H1 (cell line): Measurements from ENCODE around the gene SLC35B2. TPM values are rescaled to one million over a fixed set of nuclear protein-coding genes. Genes with fewer than 3 reads are reported as not detected.

Experiments used
- CTCF ChIA-PET: fragments of 300-600 bp; sonication (Branson Sonifier 250); formaldehyde crosslinking; loops from one replicate; lab custom pipeline; 2021; ENCODE audit not compliant: partially characterized antibody; lab: Charles Lee
- POLR2A ChIA-PET: fragments of 300-600 bp; sonication (Branson Sonifier 250); formaldehyde crosslinking; loops from one replicate; lab custom pipeline; 2021; ENCODE audit warnings: inconsistent platforms; ENCODE audit not compliant: partially characterized antibody; lab: Charles Lee
- DNase-seq, 2 experiments: peaks; one replicate each; pipeline versions ENCODE4 v3.0.0 to v3.0.0-alpha.2; 2010 to 2022; ENCODE audit warnings: low spot score in 2 of 2, low read depth in 1 of 2, mixed read lengths in 1 of 2
- FAIRE-seq: peaks from 2 replicates; lab custom pipeline; 2011; peaks lifted over from hg19 to GRCh38; lab: Jason Lieb, UNC
- H2AFZ ChIP-seq: 2 replicates; pipeline ENCODE4 v1.8.1; 2012; ENCODE audit warnings: low read length, inconsistent platforms
- H2AK5ac ChIP-seq: 2 replicates; pipeline ENCODE4 v1.6.1; 2013; ENCODE audit warnings: low read depth, low read length
- H2BK120ac ChIP-seq: replicated peaks from 2 replicates; pipeline ENCODE3; 2013; ENCODE audit warnings: low read depth, low read length, inconsistent platforms
- H2BK12ac ChIP-seq: 2 replicates; pipeline ENCODE4 v1.6.1; 2013; ENCODE audit warnings: low read depth, low read length
- H2BK15ac ChIP-seq: 2 replicates; pipeline ENCODE4 v1.6.1; 2013; ENCODE audit warnings: low read length
- H2BK20ac ChIP-seq: 2 replicates; pipeline ENCODE4 v1.6.1; 2013; ENCODE audit warnings: low read length
- H2BK5ac ChIP-seq: 2 replicates; pipeline ENCODE4 v1.6.1; 2013; ENCODE audit warnings: low read depth, low read length
- H3K14ac ChIP-seq: 2 replicates; pipeline ENCODE4 v1.6.1; 2013; ENCODE audit warnings: inconsistent platforms; ENCODE audit not compliant: insufficient read length
- H3K18ac ChIP-seq: 2 replicates; pipeline ENCODE4 v1.6.1; 2013; ENCODE audit warnings: low read length; ENCODE audit errors: extremely low read depth
- H3K23ac ChIP-seq: 2 replicates; pipeline ENCODE4 v1.6.1; 2013; ENCODE audit warnings: inconsistent platforms; ENCODE audit not compliant: insufficient read length
- H3K23me2 ChIP-seq: 2 replicates; pipeline ENCODE4 v1.6.1; 2013; ENCODE audit warnings: low read depth, low read length
- H3K27ac ChIP-seq: 2 replicates; pipeline ENCODE4 v1.6.1; 2011; ENCODE audit warnings: low read depth, low read length, inconsistent platforms
- H3K27me3 ChIP-seq, 4 experiments: replicated peaks in 1 of 4; 1 replicate in 1 of 4; 2 replicates in 3 of 4; pipeline versions ENCODE4 v1.6.1 to v1.8.1; 2011 to 2013; ENCODE audit warnings: low read length in 3 of 4, mild to moderate bottlenecking in 3 of 4, inconsistent platforms in 2 of 4, mixed read lengths in 2 of 4, moderate library complexity in 1 of 4; ENCODE audit not compliant: control insufficient read depth in 3 of 4, insufficient read depth in 3 of 4; ENCODE audit errors: extremely low read depth in 1 of 4
- H3K36me3 ChIP-seq, 4 experiments: 2 replicates each; pipeline versions ENCODE4 v1.6.1 to v1.8.1; 2011 to 2013; ENCODE audit warnings: mild to moderate bottlenecking in 4 of 4, low read length in 3 of 4, moderate library complexity in 2 of 4, control low read depth in 1 of 4, inconsistent platforms in 1 of 4; ENCODE audit not compliant: insufficient read depth in 4 of 4, control insufficient read depth in 2 of 4
- H3K4ac ChIP-seq: replicated peaks from 2 replicates; pipeline ENCODE3; 2013; ENCODE audit warnings: low read length, low read depth, mixed read lengths, inconsistent platforms; ENCODE audit not compliant: insufficient read length
- H3K4me1 ChIP-seq, 4 experiments: replicated peaks in 1 of 4; 1 replicate in 1 of 4; 2 replicates in 3 of 4; pipeline versions ENCODE4 v1.6.1 to v1.8.1; 2011 to 2013; ENCODE audit warnings: low read length in 3 of 4, inconsistent platforms in 2 of 4, mixed read lengths in 1 of 4; ENCODE audit not compliant: insufficient read depth in 4 of 4, control insufficient read depth in 3 of 4
- H3K4me2 ChIP-seq, 2 experiments: 2 replicates each; pipeline versions ENCODE4 v1.6.1 to v1.8.1; 2011 to 2013; ENCODE audit warnings: low read depth in 2 of 2, low read length in 2 of 2, control low read depth in 1 of 2, inconsistent platforms in 1 of 2, mild to moderate bottlenecking in 1 of 2; ENCODE audit not compliant: insufficient read depth in 1 of 2
- H3K4me3 ChIP-seq, 4 experiments: fragments of 200-600, 300-600 bp in 1 of 4; sonication (generic), shearing (Covaris generic), sonication (Bioruptor Twin) in 1 of 4; 2 replicates each; pipeline versions ENCODE4 v1.5.1 to v1.8.1; 2011 to 2016; ENCODE audit warnings: low read length in 4 of 4, low read depth in 3 of 4, control low read depth in 2 of 4, inconsistent platforms in 2 of 4, mild to moderate bottlenecking in 2 of 4, mixed read lengths in 1 of 4, moderate library complexity in 1 of 4; ENCODE audit not compliant: insufficient read depth in 2 of 4; ENCODE audit errors: extremely low read depth in 1 of 4
- H3K56ac ChIP-seq: replicated peaks from 2 replicates; pipeline ENCODE3; 2013; ENCODE audit warnings: low read depth, mild to moderate bottlenecking, mixed read lengths, low read length, inconsistent platforms; ENCODE audit not compliant: insufficient read length
- H3K79me1 ChIP-seq: 2 replicates; pipeline ENCODE4 v1.6.1; 2013; ENCODE audit warnings: low read depth, low read length, control low read depth
- H3K79me2 ChIP-seq, 2 experiments: 2 replicates each; pipeline versions ENCODE4 v1.6.1 to v1.8.1; 2012 to 2013; ENCODE audit warnings: low read length in 2 of 2, mild to moderate bottlenecking in 2 of 2, inconsistent platforms in 1 of 2; ENCODE audit not compliant: insufficient read depth in 2 of 2, control insufficient read depth in 1 of 2
- H3K9ac ChIP-seq, 4 experiments: replicated peaks in 1 of 4; 1 replicate in 1 of 4; 2 replicates in 3 of 4; pipeline versions ENCODE4 v1.6.1 to v1.8.1; 2011 to 2013; ENCODE audit warnings: low read depth in 3 of 4, low read length in 3 of 4, control low read depth in 2 of 4, mild to moderate bottlenecking in 2 of 4, moderate library complexity in 2 of 4, inconsistent platforms in 1 of 4; ENCODE audit errors: extremely low read depth in 1 of 4
- H3K9me3 ChIP-seq, 2 experiments: 2 replicates each; pipeline versions ENCODE4 v1.6.1 to v1.8.1; 2012 to 2013; ENCODE audit warnings: mild to moderate bottlenecking in 2 of 2, moderate library complexity in 2 of 2, control low read depth in 1 of 2, inconsistent platforms in 1 of 2, low read depth in 1 of 2, low read length in 1 of 2, mixed read lengths in 1 of 2; ENCODE audit not compliant: insufficient read depth in 2 of 2
- H4K20me1 ChIP-seq, 2 experiments: replicated peaks in 1 of 2; 2 replicates each; pipeline versions ENCODE3 to v1.8.1; 2011 to 2013; ENCODE audit warnings: inconsistent platforms in 2 of 2, low read length in 2 of 2, mild to moderate bottlenecking in 1 of 2; ENCODE audit not compliant: insufficient read depth in 2 of 2, control insufficient read depth in 1 of 2
- H4K5ac ChIP-seq: 2 replicates; pipeline ENCODE4 v1.6.1; 2013; ENCODE audit warnings: low read length, low read depth, mixed read lengths, inconsistent platforms; ENCODE audit not compliant: insufficient read length
- H4K8ac ChIP-seq: 2 replicates; pipeline ENCODE4 v1.8.0; 2013; ENCODE audit warnings: mild to moderate bottlenecking, moderate library complexity, low read length, inconsistent platforms; ENCODE audit not compliant: insufficient read depth; ENCODE audit errors: extremely low read depth
- H4K91ac ChIP-seq: replicated peaks from 2 replicates; pipeline ENCODE3; 2013; ENCODE audit warnings: low read length, mixed read lengths, inconsistent platforms; ENCODE audit not compliant: insufficient read length
- GABPA ChIP-seq: IDR thresholded peaks from 2 replicates; pipeline ENCODE4 v1.6.1; 2011; ENCODE audit warnings: mild to moderate bottlenecking, low read length, moderate library complexity, borderline replicate concordance; ENCODE audit not compliant: insufficient read depth
- GTF2F1 ChIP-seq: IDR thresholded peaks from 2 replicates; pipeline ENCODE4 v1.6.1; 2012; ENCODE audit warnings: low read depth, low read length, improper control_type of control experiment, borderline replicate concordance
- HDAC2 ChIP-seq, 2 experiments: fragments of 300-600 bp in 1 of 2; sonication (generic) in 1 of 2; IDR thresholded peaks; 2 replicates each; pipeline ENCODE4 v1.6.1; 2011 to 2012; ENCODE audit warnings: low read depth in 2 of 2, low read length in 2 of 2, mild to moderate bottlenecking in 2 of 2, moderate library complexity in 2 of 2, borderline replicate concordance in 1 of 2, inconsistent platforms in 1 of 2
- JUND ChIP-seq: IDR thresholded peaks from 2 replicates; pipeline ENCODE4 v1.6.1; 2011; ENCODE audit warnings: mild to moderate bottlenecking, improper control_type of control experiment, low read length
- KDM1A ChIP-seq: fragments of 200-600, 300-600 bp; sonication (generic); IDR thresholded peaks from 2 replicates; pipeline ENCODE4 v1.7.1; 2016; ENCODE audit warnings: mild to moderate bottlenecking, low read length, borderline replicate concordance
- NANOG ChIP-seq: IDR thresholded peaks from 2 replicates; pipeline ENCODE4 v1.6.1; 2011; ENCODE audit warnings: low read length, low read depth, mild to moderate bottlenecking, inconsistent platforms; ENCODE audit not compliant: insufficient read depth, poor library complexity, severe bottlenecking
- TCF12 ChIP-seq: IDR thresholded peaks from 2 replicates; pipeline ENCODE4 v1.6.1; 2011; ENCODE audit warnings: low read depth, mild to moderate bottlenecking, low read length
- WGBS, 2 experiments: shearing (Covaris generic) in 1 of 2; methylation state at CpG; one replicate each; pipeline versions ENCODE4 v1.1.6 to v1.1.7; 2013 to 2015; ENCODE audit warnings: low lambda C conversion rate in 2 of 2, mixed read lengths in 2 of 2, inconsistent platforms in 1 of 2, low coverage in 1 of 2, missing lambda C conversion rate in 1 of 2; ENCODE audit not compliant: insufficient replicate concordance in 2 of 2, insufficient coverage in 1 of 2, insufficient read length in 1 of 2; ENCODE audit errors: extremely low coverage in 1 of 2, missing lambda C conversion rate in 1 of 2; 5-methylcytosine and 5-hydroxymethylcytosine counted together
- polyA plus RNA-seq, 7 experiments: library from polyadenylated mRNA; depleted of rRNA in 3 of 7; stranded (reverse) in 5 of 7; unstranded in 2 of 7; fragments of >200 nt in 5 of 7; fragments of 200-250 nt in 2 of 7; gene quantifications; 1 replicate in 5 of 7; 2 replicates in 1 of 7; 4 replicates in 1 of 7; pipeline versions ENCODE4 v1.2.1 to v1.2.3, GENCODE V29; 2011 to 2013; ENCODE audit warnings: missing spikeins in 2 of 7, mixed read lengths in 2 of 7
- total RNA-seq: library from RNA; stranded (reverse); fragmentation: NEBNext Ultra II Directional; extraction: Animal tissue kit (Norgen Biotek cat#: 25700); gene quantifications from 2 replicates; pipeline ENCODE4 v1.2.1, GENCODE V29; 2021
- TF ChIP-seq, protein P1 (sequence below): IDR thresholded peaks from 2 replicates; pipeline ENCODE4 v1.6.1; 2011; ENCODE audit warnings: low read length, improper control_type of control experiment
- TF ChIP-seq, protein P2 (sequence below): IDR thresholded peaks from 2 replicates; pipeline ENCODE4 v1.6.1; 2012; ENCODE audit warnings: low read length, inconsistent platforms

Gene SLC35B2
- total and polyA plus RNA-seq, 2 of the 8 experiments (the other 6 are each of a cell fraction or from before 2014, with no cell fraction given) = 29.5 to 65.0 TPM

DNA sequence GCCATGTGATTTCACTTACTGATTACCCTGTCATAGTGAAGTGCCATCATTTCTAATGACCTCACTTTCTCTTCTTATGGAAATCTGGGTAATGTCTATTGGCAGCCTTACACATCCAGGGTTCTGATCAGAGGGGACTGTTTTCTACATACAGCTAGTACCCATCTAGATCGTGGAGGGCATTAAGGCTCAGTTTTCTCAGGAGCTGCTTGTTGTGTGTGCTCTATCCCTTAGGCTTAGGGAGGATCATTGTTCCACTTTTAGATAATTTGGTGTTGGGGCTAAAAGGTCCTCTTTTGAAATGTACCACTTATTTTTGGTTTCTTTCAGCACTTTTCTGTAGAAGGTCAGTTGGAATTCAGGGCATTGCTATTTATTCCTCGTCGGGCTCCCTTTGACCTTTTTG is 6.6 kb downstream of the SLC35B2 start:
- Histone ChIP-seq H3K4me1 (peaks cover 3 to 15% (median 8%) of the 10 kb centered on the region in 4 experiments), H3K36me3 (peaks cover 54 to 79% (median 68%) of the 10 kb centered on the region in 4 experiments), H2AK5ac (no peak overlapping the region), H3K14ac (no peak overlapping the region), H3K4ac (no peak overlapping the region), H3K23me2 (peaks cover 7% of the 10 kb centered on the region), H4K5ac (no peak overlapping the region), H2BK120ac (no peak overlapping the region), H3K18ac (no peak overlapping the region), H2BK15ac (no peak overlapping the region), H2BK12ac (no peak overlapping the region), H3K27me3 (no peaks in the 10 kb centered on the region), H2AFZ (no peak overlapping the region), H4K8ac (no peak overlapping the region), H3K9ac (no peak overlapping the region), H3K56ac (no peak overlapping the region), H3K4me2 (0 out of 4 replicates have a peak overlapping the region, but pooled peaks of 1 of the 2 experiments have one; percentile 12), H3K27ac (no peak overlapping the region), H4K20me1 (peaks cover 37 to 46% of the 10 kb centered on the region in 2 experiments), H3K23ac (no peak overlapping the region), H3K4me3 (no peak overlapping the region), H3K9me3 (no peaks in the 10 kb centered on the region), H2BK5ac (no peak overlapping the region), H3K79me2 (peaks cover 27 to 58% of the 10 kb centered on the region in 2 experiments), H4K91ac (no peak overlapping the region), H3K79me1 (no peaks in the 10 kb centered on the region; the same call in 1 of the 2 replicates), H2BK20ac (no peak overlapping the region)
- no peak for FAIRE-seq
- CTCF ChIA-PET = interaction anchor here (1.1 to 2.4 kb wide), 4 partner anchors 16 to 156 kb away, joined by 3 to 19 read pairs (median 5); no protein-coding TSS in a partner anchor
- WGBS, 2 experiments = 93% methylated on average over 3 of the region's 3 CpGs; no CpG with 5 or more reads in 1 of the 2 experiments
- DNase-seq = no peak
- POLR2A ChIA-PET = interaction anchor here (0.8 to 15.1 kb wide), 12 partner anchors 10 to 135 kb away, joined by 3 to 581 read pairs (median 6); partner anchors contain the start of genes HSP90AB1, NFKBIE, SLC29A1 and TMEM151B
- TF ChIP-seq TCF12 (no peak), KDM1A (no peak), NANOG (no peak), GABPA (no peak), JUND (no peak), HDAC2 (IDR thresholded peaks at IDR 0.05; ENCODE audit: borderline replicate concordance in 1 of 2, low read depth in 2 of 2, low read length in 2 of 2) (no peak), GTF2F1 (no peak)
- TF ChIP-seq, protein P1, sequence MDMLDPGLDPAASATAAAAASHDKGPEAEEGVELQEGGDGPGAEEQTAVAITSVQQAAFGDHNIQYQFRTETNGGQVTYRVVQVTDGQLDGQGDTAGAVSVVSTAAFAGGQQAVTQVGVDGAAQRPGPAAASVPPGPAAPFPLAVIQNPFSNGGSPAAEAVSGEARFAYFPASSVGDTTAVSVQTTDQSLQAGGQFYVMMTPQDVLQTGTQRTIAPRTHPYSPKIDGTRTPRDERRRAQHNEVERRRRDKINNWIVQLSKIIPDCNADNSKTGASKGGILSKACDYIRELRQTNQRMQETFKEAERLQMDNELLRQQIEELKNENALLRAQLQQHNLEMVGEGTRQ = no peak
- TF ChIP-seq, protein P2, sequence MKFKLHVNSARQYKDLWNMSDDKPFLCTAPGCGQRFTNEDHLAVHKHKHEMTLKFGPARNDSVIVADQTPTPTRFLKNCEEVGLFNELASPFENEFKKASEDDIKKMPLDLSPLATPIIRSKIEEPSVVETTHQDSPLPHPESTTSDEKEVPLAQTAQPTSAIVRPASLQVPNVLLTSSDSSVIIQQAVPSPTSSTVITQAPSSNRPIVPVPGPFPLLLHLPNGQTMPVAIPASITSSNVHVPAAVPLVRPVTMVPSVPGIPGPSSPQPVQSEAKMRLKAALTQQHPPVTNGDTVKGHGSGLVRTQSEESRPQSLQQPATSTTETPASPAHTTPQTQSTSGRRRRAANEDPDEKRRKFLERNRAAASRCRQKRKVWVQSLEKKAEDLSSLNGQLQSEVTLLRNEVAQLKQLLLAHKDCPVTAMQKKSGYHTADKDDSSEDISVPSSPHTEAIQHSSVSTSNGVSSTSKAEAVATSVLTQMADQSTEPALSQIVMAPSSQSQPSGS = 0 out of 2 replicates have a peak, but pooled peaks have one; percentile 43
